ENCODE results near the gene ETV3L.

GRCh38 chr1:157056269-157056668, 43.3 kb downstream of the ETV3L start:
- TF ChIP-seq YY1 (IDR thresholded peaks at IDR 0.05; ENCODE audit: insufficient read depth, insufficient read length) (no peak), SUZ12 (IDR thresholded peaks at IDR 0.05; ENCODE audit: extremely low read depth, insufficient read depth, insufficient read length) (no peak)

Measured in NT2/D1 (cell line).